Esophagus (tissue), 2 donors: ENCODE results near the gene VTI1A. TPM values are rescaled to one million over a fixed set of nuclear protein-coding genes. Genes with fewer than 3 reads are reported as not detected.

Source experiments
- H3K27ac ChIP-seq, 2 donors: one replicate each; pipeline ENCODE4 v1.5.1; 2013; ENCODE audit warnings: low read depth in 2 of 2, mild to moderate bottlenecking in 2 of 2, inconsistent platforms in 1 of 2, low read length in 1 of 2, moderate library complexity in 1 of 2
- H3K27me3 ChIP-seq, 2 donors: one replicate each; pipeline ENCODE4 v1.6.1; 2013; ENCODE audit warnings: low read length in 2 of 2, control low read depth in 1 of 2, mild to moderate bottlenecking in 1 of 2; ENCODE audit not compliant: insufficient read depth in 2 of 2, control insufficient read depth in 1 of 2
- H3K36me3 ChIP-seq, 2 donors: one replicate each; pipeline ENCODE4 v1.6.1; 2013; ENCODE audit warnings: low read length in 1 of 2; ENCODE audit not compliant: control insufficient read depth in 2 of 2, insufficient read depth in 2 of 2
- H3K4me1 ChIP-seq, 2 donors: one replicate each; pipeline ENCODE4 v1.6.1; 2013; ENCODE audit warnings: low read length in 1 of 2; ENCODE audit not compliant: control insufficient read depth in 2 of 2, insufficient read depth in 2 of 2
- H3K4me3 ChIP-seq, 2 donors: one replicate each; pipeline ENCODE4 v1.5.1; 2013; ENCODE audit warnings: low read length in 2 of 2, mild to moderate bottlenecking in 2 of 2, low read depth in 1 of 2, moderate library complexity in 1 of 2
- H3K9me3 ChIP-seq, 2 donors: one replicate each; pipeline ENCODE4 v1.6.1; 2013; ENCODE audit warnings: mild to moderate bottlenecking in 2 of 2, low read depth in 1 of 2, low read length in 1 of 2, moderate library complexity in 1 of 2; ENCODE audit not compliant: control insufficient read depth in 2 of 2, insufficient read depth in 1 of 2
- WGBS, 2 donors: extraction: QIAGEN DNeasy Blood & Tissue Kit; methylation state at CpG; one replicate each; pipeline ENCODE4 v1.1.7; 2013; 5-methylcytosine and 5-hydroxymethylcytosine counted together
- polyA plus RNA-seq, 2 donors: library from polyadenylated mRNA; stranded (reverse); fragments of 200-250 nt; gene quantifications; one replicate each; pipeline ENCODE4 v1.2.3, GENCODE V29; 2013
- donor health status: healthy with polysubstance abuse.
- donor health status: Bipolar disorder and iron deficiency.

Gene VTI1A
- polyA plus RNA-seq, 2 donors: 10.6 to 11.5 TPM

DNA sequence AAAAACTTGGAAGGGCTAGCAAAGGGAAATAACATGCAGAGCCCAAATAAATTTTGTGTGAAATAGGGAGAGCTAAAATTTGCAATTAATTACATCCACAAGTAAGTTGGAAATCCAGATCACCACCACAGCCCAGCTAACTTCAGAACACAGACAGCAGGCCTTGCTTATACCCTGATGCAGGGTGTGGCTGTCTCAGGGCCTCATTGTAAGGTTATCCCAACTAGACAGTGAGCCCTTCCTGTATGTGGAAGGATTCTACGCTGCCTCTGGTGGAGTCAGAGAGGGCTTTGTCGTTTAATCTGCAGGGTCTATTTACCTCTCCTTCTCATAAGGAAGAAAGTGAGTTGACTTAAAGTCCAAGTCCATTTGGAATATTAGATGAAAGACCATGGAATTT is 322.1 kb downstream of the VTI1A start:
- Histone ChIP-seq H3K27ac (no peak overlapping the region), H3K4me3 (no peak overlapping the region), H3K27me3 (no peaks in the 10 kb centered on the region), H3K4me1 (no peaks in the 10 kb centered on the region), H3K36me3 (no peaks in the 10 kb centered on the region), H3K9me3 (no peaks in the 10 kb centered on the region)
- 91 to 93% methylated on average over 2 of the region's 2 CpGs for WGBS, 2 donors

DNA sequence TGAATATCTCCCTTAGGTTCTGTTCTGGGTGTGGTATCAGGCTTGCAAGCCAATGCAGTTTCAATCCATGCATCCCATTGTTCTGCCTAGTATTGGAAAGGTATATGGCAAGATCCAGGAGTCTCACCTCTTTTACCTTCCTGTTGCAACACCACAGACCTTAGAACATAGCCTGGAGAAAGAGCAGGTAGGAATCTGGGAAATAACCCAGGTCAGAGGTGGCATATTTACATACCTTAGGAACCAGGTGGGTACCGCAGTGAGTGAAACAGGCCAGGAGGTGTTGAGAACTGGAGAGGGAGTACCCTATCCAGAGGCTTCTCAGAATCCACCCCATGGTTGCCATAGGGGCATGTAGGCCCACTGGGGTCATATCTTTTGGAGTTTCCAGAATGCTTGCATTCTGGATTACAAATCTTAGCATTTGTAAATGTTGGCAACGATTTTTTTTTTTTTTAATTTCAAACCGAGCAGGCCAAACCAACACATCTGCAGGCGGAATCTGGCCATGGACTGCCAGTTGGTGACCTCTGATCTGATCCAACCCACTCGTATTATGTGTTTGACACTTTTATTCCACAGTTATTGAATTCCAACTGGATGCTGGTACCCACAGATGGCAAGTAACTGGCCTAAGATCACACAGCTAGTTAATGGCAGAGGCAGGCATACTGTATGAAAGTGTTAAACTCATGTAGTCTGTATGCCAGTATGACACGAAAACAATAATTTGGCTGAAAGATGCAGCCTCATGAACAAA is 322.8 kb downstream of the VTI1A start:
- WGBS, 2 donors: 88% methylated on average over 6 of the region's 6 CpGs
- Histone ChIP-seq H3K36me3 (no peaks in the 10 kb centered on the region), H3K4me1 (no peaks in the 10 kb centered on the region), H3K4me3 (no peak overlapping the region), H3K9me3 (no peaks in the 10 kb centered on the region), H3K27ac (no peak overlapping the region), H3K27me3 (no peaks in the 10 kb centered on the region)

DNA sequence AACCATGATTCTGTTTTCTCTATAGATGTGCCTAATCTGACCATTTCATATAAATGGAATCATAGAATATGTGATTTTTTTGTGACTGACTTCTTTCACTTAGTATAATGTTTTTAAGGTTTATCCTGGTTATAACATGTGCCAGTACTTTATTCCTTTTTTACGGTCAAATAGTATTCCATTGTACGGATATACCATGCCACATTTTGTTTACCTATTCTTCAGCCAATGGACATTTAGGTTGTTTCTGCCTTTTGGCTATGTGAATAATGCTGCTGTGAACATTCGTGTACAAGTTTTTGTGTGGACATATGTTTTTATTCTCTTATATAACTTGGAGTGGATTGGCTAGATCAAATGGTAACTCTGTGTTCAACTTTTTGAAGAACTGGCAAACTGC is 324.7 kb downstream of the VTI1A start:
- no peaks in the 10 kb centered on the region for H3K27me3 ChIP-seq
- no peaks in the 10 kb centered on the region for H3K9me3 ChIP-seq
- no peak overlapping the region for H3K27ac ChIP-seq
- H3K36me3 ChIP-seq: no peaks in the 10 kb centered on the region
- H3K4me3 ChIP-seq: no peak overlapping the region
- 95 to 98% methylated on average over 3 of the region's 3 CpGs for WGBS, 2 donors
- H3K4me1 ChIP-seq: no peaks in the 10 kb centered on the region

GRCh38 chr10:112773783-112774182 is 326.8 kb downstream of the VTI1A start:
- WGBS, 2 donors: 98% methylated on average over 3 of the region's 3 CpGs
- Histone ChIP-seq H3K27ac (no peak overlapping the region), H3K9me3 (no peaks in the 10 kb centered on the region)

GRCh38 chr10:112774210-112774609 is 327.2 kb downstream of the VTI1A start:
- Histone ChIP-seq H3K27me3 (no peaks in the 10 kb centered on the region), H3K4me3 (no peak overlapping the region), H3K9me3 (no peaks in the 10 kb centered on the region), H3K36me3 (no peaks in the 10 kb centered on the region), H3K27ac (no peak overlapping the region), H3K4me1 (no peaks in the 10 kb centered on the region)
- 83 to 95% methylated on average over 1 of the region's 1 CpG for WGBS, 2 donors

More at GRCh38 chr10:112773783-112774182, 326.8 kb downstream of the VTI1A start:
- Histone ChIP-seq H3K36me3 (no peaks in the 10 kb centered on the region), H3K27me3 (no peaks in the 10 kb centered on the region), H3K4me1 (no peaks in the 10 kb centered on the region), H3K4me3 (no peak overlapping the region)

GRCh38 chr10:112774798-112775197 is 327.8 kb downstream of the VTI1A start:
- Histone ChIP-seq H3K4me1 (no peaks in the 10 kb centered on the region), H3K9me3 (no peaks in the 10 kb centered on the region), H3K4me3 (no peak overlapping the region), H3K27ac (no peak overlapping the region), H3K27me3 (no peaks in the 10 kb centered on the region), H3K36me3 (no peaks in the 10 kb centered on the region)
- WGBS, 2 donors: 94 to 95% methylated on average over 10 of the region's 10 CpGs

- Histone ChIP-seq H3K4me1 (no peaks in the 10 kb centered on the region), H3K27me3 (no peaks in the 10 kb centered on the region), H3K27ac (no peak overlapping the region), H3K9me3 (no peaks in the 10 kb centered on the region), H3K36me3 (no peaks in the 10 kb centered on the region), H3K4me3 (no peak overlapping the region)
- 57 to 62% methylated on average over 2 of the region's 2 CpGs for WGBS, 2 donors
Observed at GRCh38 chr10:112775381-112775780, 328.4 kb downstream of the VTI1A start.

- no peaks in the 10 kb centered on the region for H3K27me3 ChIP-seq
- WGBS, 2 donors: 63 to 70% methylated on average over 14 of the region's 14 CpGs
- no peaks in the 10 kb centered on the region for H3K4me1 ChIP-seq
- H3K4me3 ChIP-seq: no peak overlapping the region
- no peak overlapping the region for H3K27ac ChIP-seq
- no peaks in the 10 kb centered on the region for H3K36me3 ChIP-seq
- H3K9me3 ChIP-seq: no peaks in the 10 kb centered on the region
Observed at GRCh38 chr10:112775892-112776674, 329.1 kb downstream of the VTI1A start.

DNA sequence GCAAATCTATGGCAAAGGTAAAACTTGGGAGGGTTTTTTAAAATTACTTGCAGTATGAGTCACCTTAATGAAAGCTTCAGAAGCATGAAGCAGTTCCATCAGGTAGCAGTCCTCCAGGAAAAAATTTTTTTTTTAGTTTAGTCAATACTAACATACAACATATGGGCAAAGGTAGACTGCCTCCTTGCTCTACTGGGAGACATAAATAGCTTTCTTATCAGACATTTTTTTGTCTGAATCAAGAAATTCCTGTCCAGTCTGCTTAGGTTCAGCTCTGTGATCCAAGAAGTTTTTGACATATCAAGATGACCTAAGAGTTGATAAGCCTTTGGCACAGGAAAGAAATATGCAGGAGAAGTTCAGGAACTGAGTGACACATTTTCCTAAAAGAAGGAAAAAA is 331.6 kb downstream of the VTI1A start:
- H3K9me3 ChIP-seq: no peaks in the 10 kb centered on the region
- no peaks in the 10 kb centered on the region for H3K36me3 ChIP-seq
- H3K27ac ChIP-seq: no peak overlapping the region
- no peaks in the 10 kb centered on the region for H3K27me3 ChIP-seq
- no peak overlapping the region for H3K4me3 ChIP-seq
- no peaks in the 10 kb centered on the region for H3K4me1 ChIP-seq
